GM19351 (cell line): ENCODE results near the gene FMNL2.

Experiments used
- ATAC-seq: cut with Tn5 transposase; IDR thresholded peaks from one replicate; pipeline ENCODE4 v1.9.1; 2021; ENCODE audit warnings: mild to moderate bottlenecking, moderate library complexity; ENCODE audit not compliant: unreplicated experiment

Gene FMNL2

DNA sequence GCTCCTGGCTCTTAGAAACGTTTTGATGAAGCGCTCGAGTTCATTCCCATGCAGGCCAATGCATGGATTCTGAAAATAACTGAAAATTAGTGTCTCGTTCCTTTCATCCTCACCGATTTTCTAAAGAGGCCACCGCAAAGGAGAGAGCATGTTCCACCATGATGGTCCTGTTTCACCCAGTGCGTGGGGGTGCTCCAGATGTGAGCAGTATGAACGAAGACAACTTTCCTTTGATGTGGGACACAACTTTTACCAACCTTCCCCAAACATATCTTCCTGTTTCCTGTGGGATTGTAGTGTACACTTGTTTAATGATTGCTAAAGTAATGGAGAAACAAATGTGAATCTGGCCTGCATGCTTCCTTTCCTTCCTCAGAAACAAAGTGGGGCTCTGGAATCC is 267.8 kb downstream of the FMNL2 start:
- no peak for ATAC-seq

DNA sequence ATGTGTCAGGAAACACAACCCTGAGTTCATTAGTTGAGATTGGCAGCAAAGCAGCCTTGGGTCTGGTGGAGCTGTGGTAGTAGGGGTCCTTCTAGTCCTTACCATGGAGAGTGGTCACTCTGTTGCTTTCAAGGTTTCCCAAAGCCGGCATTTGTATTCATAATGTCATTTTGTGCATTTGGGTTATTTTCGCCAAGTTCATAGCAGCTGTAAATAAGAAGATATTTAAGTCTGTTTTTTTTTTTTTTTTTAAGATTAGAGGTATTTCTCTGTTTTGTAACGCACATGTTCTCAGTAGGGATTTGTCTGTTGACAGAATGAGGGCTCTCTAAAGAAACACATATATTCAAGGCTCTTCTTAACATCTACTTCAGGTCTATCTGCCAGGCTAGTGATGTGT is 268.2 kb downstream of the FMNL2 start:
- no peak for ATAC-seq

DNA sequence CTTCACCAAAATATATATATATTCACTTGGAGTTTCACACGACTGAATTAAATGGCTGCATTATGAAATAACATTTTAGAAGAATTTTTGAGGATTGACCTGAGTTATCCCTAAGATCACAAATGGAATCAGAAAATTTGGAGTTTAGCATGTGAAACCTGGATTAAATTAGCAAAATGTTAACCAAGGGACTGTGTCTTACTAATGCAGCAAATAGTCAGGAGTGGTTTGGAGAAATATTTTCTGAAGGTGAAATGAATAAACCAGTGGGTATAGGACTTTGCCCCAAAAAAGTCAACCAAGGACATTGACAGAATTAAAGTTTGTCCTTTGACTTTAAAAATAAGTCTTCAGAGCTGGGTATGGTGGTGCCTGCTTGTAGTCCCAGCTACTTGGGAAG is 271.1 kb downstream of the FMNL2 start:
- ATAC-seq, result no peak

DNA sequence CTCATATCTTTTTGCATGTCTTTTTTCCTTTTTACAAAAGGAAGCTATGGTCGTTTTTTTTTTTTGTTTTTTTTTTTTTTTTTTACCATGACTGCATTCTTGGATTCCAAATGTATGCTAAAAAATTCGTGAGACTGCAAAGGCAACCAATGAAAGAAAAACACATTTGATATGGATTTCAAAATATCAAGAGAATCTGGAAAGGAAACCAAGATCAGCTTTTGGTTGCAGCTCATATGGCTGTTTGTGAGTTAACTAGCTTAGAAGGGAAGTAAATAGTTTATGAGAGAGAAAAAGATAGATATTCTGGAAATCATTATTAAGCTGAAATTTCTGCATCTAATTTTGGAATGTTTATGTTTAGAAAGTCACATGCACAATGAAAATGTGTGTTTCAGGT is 272.0 kb downstream of the FMNL2 start:
- ATAC-seq, result no peak

DNA sequence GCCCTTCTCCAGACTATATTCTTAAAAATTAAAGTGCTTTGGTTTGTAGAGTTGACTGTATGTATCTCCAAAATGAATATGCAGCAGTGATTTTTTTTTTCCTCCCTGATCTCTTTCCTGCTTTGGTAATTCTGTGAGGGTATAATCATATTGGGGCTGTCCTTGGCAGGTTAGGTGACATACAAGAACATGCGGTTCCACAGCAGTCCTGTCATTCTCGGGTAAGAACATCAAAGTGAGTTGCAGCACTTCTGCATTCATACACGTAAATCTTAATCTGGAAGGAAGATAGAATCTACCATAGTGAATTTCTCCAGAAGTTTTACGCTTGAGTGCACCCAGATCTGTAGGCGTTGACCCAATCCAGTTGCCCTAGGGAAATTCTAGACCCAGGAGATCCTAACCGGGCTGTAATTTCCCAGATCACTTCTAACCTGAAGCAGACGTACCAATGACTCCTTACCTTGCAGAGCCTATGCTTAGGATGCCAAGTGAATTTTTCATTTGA is 272.9 kb downstream of the FMNL2 start:
- no peak for ATAC-seq

DNA sequence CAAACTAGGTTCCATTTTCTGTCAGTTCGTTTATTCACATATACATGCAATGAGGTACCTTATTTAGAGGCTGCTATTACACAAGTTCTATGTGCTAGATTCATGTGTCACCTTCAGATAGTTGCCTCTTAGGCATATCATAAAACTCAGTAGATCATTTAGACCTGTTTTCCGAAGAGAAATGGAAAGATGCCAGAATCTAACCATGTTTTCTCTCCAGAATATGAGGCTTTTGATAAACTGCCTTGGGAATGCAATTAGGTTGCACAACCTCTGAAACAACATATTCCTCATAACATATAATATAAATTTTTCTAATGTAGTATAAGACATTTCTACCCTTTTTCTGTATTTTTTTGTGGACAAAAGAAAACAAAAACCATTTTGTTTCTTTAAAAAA is 274.2 kb downstream of the FMNL2 start:
- ATAC-seq, result no peak

DNA sequence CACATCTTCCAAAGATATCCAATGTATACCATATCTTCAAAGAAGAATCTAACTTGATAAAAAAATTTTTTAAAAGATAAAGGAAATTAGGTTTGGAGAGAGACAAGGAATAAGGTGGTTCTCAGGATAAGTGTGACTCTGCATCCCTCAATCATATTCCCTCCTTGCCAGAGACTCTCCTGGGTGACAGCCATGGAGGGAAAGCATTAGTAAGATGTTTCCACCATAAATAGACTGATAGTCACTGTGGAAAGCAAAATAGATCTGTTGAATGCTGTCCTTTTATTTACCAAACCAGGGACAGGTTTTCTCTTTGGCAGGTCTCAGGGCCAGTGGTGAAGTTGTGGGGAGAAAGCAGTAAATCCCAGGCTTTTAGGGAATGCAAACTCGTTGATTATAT is 274.7 kb downstream of the FMNL2 start:
- no peak for ATAC-seq

DNA sequence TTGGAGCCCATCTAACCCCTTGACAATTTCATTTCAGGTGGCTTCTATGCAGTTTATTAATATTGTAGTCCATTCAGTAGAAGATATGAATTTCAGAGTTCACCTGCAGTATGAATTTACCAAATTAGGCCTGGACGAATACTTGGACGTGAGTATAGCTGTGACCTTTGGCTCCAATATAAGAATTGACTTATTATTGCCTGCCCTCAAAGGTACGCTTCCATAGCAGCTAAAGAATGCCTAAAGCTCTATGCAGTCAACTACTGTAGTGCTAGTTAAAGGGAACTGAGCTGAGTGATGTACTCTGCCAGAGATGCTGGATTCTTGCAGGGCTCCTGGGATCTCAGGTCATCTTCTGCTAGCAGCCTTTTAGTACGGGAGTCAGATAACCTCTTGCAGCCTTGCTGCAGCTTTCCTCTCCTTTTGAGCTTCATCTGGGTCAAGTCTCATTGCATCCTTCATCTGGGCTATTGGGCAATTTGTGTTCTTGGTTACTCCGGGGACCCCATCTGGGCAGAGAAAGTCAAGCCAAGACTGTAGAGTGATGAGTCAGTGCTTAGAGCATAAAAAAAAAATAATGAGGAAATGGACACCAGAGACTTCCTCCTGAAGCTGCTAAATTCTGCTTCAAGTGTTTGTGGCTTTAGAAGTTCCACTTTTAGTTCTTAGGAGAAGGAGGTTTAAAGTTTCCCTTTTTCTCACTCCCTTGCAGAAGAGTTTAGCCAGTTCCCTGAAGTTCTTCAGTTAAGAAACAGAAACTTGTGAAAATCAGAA is 276.7 kb downstream of the FMNL2 start:
- ATAC-seq, result peak; percentile 81

DNA sequence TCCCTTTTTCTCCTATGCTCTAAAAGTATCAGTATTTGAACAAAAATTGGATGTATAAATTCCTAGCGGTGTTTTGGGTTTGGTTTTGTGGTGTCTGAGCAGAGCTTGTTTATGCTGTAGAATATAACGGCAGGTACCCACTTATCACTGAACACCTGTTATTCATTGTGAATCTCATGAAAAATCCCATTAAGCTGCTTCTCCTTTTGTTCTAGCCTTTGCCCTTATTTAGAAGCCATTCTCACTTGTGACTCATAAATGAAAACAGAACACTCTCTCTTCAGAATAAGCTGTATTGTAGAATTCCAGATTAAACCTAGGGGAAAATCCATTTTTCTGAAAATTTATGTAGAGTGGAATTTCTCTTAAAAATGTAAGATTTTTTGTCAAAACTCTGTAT is 278.3 kb downstream of the FMNL2 start:
- peak; percentile 40 for ATAC-seq

DNA sequence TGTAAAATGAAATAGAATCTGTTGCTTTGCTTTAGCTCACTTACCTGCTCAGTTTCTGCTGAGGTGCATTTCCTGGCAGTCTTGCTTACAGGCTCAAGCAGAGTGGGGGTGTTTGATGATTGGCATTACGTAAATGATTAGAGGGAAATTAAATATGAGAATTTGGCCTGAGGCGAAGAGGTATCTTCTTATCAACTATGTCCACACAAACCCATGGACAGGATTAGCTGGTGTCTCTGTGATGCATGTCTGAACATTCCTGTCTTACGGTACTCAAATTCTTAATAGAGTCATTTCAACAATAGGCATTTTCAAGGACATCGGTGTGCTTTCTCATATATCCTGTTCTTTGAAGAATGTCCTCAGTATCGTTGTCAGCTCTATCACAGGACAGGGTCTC is 280.2 kb downstream of the FMNL2 start:
- no peak for ATAC-seq

DNA sequence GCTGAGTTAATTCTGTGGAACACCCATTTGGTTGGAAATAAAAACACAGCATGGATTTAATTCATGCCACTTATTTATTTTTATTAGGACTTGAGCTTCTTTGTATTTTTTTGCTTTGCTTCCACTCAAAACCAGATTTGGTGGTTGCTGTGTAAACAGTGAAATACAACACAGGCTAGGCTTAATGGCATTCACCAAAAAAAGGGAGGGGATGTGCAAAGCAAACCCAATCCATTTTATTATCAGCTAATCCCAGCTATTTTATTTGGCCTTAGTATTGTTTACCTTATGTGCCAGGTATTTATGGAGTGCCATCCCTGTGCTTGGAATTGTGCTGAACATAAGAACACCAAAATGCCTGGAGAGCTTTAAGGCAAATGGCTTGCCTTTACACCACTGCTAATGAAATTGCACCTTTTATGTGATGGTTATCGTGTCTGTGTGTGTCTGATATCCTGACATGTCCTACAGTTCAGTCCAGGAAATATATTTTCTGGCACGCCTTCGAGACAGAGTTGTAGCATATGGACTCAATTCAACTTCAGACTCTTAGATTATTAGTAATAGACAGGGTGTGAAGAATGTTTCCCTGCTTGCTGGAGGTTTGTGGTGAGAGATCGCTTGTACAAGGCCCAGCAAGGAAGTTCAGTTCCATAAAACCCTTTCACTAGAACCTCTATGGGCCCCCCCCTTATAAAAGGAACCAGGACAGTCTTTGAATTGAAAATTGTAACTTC is 282.6 kb downstream of the FMNL2 start:
- ATAC-seq, result no peak

DNA sequence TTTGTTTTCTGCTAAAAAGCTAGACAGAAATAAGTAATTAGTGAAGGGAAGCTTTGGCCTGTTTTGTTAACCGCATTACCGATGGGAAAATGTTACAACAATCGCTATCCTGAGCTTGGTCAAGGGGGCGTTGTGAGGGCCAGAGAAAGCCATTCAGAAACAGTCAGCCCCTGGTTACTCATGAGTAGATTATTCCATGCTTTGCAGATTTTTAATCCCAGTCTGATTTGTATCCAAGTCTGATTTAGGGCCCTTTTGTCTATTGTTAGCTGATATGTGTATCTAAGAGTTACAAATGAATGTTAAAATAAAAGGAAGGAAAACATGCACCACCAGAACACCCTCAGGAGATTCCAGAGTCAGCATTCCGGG is 283.2 kb downstream of the FMNL2 start:
- ATAC-seq, result no peak

DNA sequence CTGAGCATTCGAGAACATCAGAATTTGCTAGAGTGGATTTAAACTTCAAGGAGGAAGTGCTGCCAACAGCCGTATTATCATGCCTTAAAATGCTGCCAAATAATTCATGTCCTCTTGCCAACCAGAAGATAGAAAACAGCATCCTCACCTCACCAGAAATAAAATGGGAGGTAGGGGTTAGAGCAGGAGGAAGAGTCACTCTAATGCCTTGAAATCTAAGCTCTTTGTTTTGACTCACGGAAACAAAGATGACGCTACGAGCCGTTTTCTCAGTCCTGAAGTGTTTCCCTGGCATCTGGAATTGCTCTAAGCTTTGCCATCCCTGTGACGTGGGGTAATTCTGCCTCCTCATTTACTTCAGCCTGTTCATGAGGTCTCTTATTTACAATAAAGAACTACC is 285.2 kb downstream of the FMNL2 start:
- ATAC-seq, result no peak

DNA sequence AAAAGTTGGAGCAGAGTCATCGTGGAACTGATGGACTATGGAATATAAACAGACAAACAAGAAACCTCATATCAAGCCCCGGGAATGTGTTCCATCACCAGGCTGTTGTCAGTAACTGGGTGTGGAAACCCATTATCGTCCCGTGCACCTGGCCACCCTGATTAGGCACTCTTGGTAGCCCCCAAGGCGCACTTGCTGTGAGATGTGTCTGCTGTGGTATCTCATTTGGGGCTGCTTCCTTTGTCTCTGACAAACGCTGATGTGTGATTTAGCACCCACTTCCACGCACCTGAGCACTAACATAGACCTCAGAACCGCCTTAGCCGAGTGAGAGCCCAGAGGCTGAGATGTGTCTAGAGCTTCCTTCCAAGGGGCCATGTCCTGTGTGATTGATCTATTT is 286.0 kb downstream of the FMNL2 start:
- no peak for ATAC-seq

DNA sequence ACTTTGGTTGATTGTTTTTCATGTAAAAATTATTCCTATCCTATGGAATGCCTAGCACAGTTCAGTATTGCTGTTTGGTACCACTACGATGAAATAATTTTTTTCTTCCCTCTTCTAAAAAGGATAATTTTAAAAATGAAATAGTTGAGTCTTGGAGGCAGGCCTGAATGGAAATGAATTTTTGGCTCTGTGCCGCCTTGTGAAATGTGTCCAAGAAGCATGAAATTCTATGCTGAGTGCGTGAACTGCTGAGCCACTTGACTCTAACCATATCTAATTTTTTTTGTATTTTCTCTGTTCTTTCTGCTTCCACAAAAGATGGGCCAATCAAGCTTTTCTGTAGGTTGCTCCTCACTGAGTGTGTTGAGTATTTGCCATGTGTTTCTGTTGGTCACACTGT is 287.2 kb downstream of the FMNL2 start:
- ATAC-seq, result no peak

DNA sequence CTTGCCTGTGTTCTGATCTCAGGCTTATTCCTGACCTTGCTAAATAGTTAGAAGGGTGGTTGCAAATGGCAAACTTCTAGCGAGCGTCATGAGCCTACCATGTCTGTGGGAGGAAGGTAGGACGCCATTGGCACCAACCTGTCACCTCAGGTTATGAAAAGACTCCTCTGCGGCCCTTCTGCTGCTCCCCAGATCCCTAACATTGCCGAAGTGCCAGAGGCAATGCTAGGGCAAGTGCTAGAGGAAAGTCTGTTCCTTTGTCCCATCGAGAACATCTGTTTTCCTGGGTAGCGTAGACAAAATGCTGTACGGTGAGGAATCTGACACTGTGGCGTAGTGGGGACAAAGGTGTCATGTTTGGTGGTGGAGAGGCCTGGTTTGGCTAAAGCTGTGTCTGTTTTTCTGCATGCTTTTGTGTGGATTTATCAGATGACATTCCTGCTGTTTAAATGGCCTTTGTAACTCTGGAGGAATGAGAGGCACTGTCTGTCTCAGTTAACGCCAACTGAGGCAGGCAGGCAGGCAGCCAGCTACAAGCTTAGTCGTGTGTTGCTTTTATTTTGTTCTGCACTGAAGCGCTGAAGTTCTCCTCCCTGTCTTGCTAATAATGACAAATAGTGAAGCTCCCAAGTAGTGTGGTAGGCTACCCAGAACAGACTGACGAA is 288.2 kb downstream of the FMNL2 start:
- no peak for ATAC-seq

DNA sequence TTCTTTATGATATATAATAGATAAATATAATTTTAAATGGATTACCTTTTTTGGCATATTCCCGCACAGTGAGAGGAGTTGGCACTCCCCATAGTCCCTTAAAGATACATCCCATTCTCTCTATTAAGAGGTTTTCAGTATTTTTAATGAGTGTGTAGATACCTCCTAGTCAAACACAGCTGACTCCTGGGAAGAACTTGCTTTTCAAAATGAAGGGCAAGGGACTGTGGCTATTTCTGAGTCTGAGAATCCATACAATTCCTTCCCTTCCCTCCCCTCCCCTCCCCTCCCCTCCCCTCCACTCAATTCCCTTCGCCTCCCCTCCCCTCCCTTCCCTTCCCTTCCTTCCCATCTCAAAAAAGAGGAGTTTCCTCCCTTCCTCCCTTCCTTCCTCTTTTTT is 288.8 kb downstream of the FMNL2 start:
- no peak for ATAC-seq

DNA sequence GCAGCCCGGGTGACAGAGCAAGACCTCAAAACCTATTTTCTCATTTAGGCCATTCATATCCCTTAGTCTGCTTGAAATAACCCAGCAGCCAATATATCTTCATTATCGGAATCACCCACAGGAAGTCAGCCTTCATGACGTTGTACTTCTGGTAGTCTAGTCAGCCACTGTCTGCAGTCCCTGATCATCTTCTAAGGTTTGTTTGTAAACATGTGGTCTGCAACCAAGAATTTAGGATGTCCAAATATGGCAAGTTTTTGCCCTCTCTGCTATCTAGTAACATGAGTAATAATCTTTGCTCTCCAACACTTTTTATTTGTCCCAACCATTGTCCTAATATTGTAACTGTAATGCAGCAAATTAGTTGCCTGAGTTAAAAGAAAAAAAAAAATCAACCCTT is 289.8 kb downstream of the FMNL2 start:
- ATAC-seq, result no peak

DNA sequence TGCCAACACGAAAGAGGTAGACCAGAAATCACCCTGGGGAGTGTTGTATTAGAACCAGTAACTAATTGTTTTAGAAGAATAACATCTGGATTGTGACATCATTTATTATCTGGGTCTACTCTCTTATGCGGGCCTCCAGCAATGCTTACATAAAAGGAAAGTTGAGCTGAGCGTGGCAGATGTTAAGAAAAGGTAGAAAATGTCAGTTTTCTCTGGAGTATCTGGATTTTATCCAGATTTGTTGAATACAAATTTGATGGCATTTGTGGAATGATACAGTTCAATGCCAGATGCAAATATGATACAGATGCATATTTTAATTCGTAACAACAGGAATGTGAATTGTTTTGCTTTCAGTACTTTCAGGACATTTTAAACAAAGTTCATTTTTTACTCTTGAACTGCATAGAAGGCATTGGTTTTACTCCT is 292.0 kb downstream of the FMNL2 start:
- peak; percentile 22 for ATAC-seq

DNA sequence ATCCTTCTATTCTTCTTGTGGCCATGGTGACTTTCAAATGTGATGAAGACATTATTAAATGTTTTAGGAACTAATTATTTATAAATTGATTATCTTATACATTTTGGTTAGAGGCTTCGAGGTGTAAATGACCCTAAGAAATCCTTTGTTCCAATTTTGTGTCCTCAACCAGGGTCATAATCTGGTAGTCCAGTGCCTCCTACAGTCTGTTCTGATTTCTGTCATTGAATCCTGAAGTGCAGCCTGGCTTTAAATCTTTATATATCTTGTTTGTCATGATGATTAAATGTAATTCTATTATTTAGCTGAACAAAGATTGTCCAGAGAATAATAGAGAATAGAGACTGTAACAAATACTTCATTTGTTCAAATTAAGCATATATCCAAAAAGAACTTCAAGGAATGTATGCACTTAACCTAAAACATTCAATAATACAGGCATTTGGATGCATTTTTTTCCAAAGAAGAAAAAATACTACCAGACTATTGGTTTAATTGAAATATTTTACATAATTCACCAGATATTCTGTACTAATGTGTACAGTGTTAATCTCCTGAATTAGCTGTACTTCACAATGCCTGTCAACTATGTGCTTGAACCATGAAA is 292.5 kb downstream of the FMNL2 start:
- peak; percentile 67 for ATAC-seq

DNA sequence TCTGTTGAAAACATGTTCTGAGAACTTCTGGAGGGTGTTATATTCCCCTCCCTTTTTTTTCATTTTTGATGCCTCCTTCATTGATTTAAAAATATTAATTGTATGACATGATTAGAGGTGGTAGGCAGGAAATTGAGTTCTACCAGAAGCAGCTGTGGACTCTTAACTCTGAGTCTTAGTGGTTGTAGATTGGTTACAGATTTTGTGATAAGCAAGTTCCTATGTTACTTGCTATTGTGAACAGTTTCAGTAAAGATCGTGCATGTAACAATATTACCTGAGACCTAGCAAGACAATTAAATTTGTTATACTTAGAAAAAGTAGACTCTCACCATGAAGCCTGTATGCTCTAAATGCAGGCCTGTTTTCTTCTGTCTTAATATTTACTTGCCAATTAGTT is 294.2 kb downstream of the FMNL2 start:
- no peak for ATAC-seq
